Keratinocyte (primary cell): Measurements from ENCODE around the gene KCNV2. TPM values are rescaled to one million over a fixed set of nuclear protein-coding genes. Genes with fewer than 3 reads are reported as not detected.

ENCODE experiments used
- DNase-seq: peaks from one replicate; pipeline ENCODE4 v3.0.0-alpha.2; 2011; ENCODE audit warnings: low read depth, missing footprints, low spot score
- FAIRE-seq: peaks from 2 replicates; lab custom pipeline; 2011; peaks lifted over from hg19 to GRCh38; lab: Jason Lieb, UNC
- H2AFZ ChIP-seq: 2 replicates; pipeline ENCODE4 v1.6.0; 2012; ENCODE audit warnings: low read length, control low read depth, inconsistent platforms; ENCODE audit not compliant: control insufficient read depth
- H3K27ac ChIP-seq: 2 replicates; pipeline ENCODE4 v1.5.1; 2011; ENCODE audit warnings: low read length; ENCODE audit not compliant: control insufficient read depth, insufficient read depth
- H3K27me3 ChIP-seq: 3 replicates; pipeline ENCODE4 v1.6.0; 2011; ENCODE audit warnings: low read length; ENCODE audit not compliant: control insufficient read depth, insufficient read depth; ENCODE audit errors: extremely low read depth
- H3K36me3 ChIP-seq, 2 experiments: 2 replicates in 1 of 2; 3 replicates in 1 of 2; pipeline ENCODE4 v1.5.1; 2011; ENCODE audit warnings: low read length in 2 of 2, mild to moderate bottlenecking in 1 of 2; ENCODE audit not compliant: control insufficient read depth in 2 of 2, insufficient read depth in 2 of 2; ENCODE audit errors: extremely low read depth in 1 of 2
- H3K4me1 ChIP-seq: 3 replicates; pipeline ENCODE4 v1.5.1; 2011; ENCODE audit warnings: low read length; ENCODE audit not compliant: control insufficient read depth, insufficient read depth; ENCODE audit errors: extremely low read depth
- H3K4me2 ChIP-seq: 3 replicates; pipeline ENCODE4 v1.6.0; 2011; ENCODE audit warnings: low read depth, low read length; ENCODE audit not compliant: control insufficient read depth, insufficient read depth; ENCODE audit errors: extremely low read depth
- H3K4me3 ChIP-seq, 3 experiments: fragments of 200-600 bp in 1 of 3; sonication (generic) in 1 of 3; 2 replicates in 2 of 3; 3 replicates in 1 of 3; pipeline ENCODE4 v1.5.1; 2011 to 2016; ENCODE audit warnings: low read length in 3 of 3, mild to moderate bottlenecking in 3 of 3, control low read depth in 2 of 3, inconsistent platforms in 1 of 3, low read depth in 1 of 3, mixed read lengths in 1 of 3, mixed run types in 1 of 3, moderate library complexity in 1 of 3; ENCODE audit not compliant: control insufficient read depth in 2 of 3, insufficient read depth in 2 of 3; ENCODE audit errors: extremely low read depth in 1 of 3
- H3K79me2 ChIP-seq: 2 replicates; pipeline ENCODE4 v1.6.0; 2012; ENCODE audit warnings: low read length; ENCODE audit not compliant: control insufficient read depth, insufficient read depth
- H3K9ac ChIP-seq: 3 replicates; pipeline ENCODE4 v1.6.0; 2011; ENCODE audit warnings: low read length; ENCODE audit not compliant: control insufficient read depth, insufficient read depth; ENCODE audit errors: extremely low read depth
- H3K9me1 ChIP-seq: 3 replicates; pipeline ENCODE4 v1.6.0; 2011; ENCODE audit warnings: low read length; ENCODE audit not compliant: control insufficient read depth, insufficient read depth; ENCODE audit errors: extremely low read depth
- H3K9me3 ChIP-seq: 2 replicates; pipeline ENCODE4 v1.5.1; 2012; ENCODE audit warnings: low read depth, low read length; ENCODE audit not compliant: control insufficient read depth
- H4K20me1 ChIP-seq: 3 replicates; pipeline ENCODE4 v1.6.0; 2011; ENCODE audit warnings: low read length; ENCODE audit not compliant: control insufficient read depth, insufficient read depth; ENCODE audit errors: extremely low read depth
- CTCF ChIP-seq, 3 experiments: IDR thresholded peaks in 1 of 3; conservative IDR thresholded peaks in 1 of 3; optimal IDR thresholded peaks in 1 of 3; 2 replicates in 2 of 3; 3 replicates in 1 of 3; pipeline versions ENCODE3 to v1.5.1; 2011; ENCODE audit warnings: low read length in 3 of 3, mild to moderate bottlenecking in 3 of 3, moderate library complexity in 2 of 3, control low read depth in 1 of 3, inconsistent platforms in 1 of 3; ENCODE audit not compliant: insufficient read depth in 2 of 3; ENCODE audit errors: extremely low read depth in 1 of 3
- EZH2 ChIP-seq: IDR thresholded peaks from one replicate; pipeline ENCODE4 v1.6.1; 2012; ENCODE audit warnings: inconsistent platforms, mild to moderate bottlenecking, low read length, moderate library complexity
- dilution Hi-C: fragments of 300-500 bp; cut with MboI; formaldehyde crosslinking; loops from one replicate; pipeline ENCODE4 v1.7.0; 2020; ENCODE audit warnings: low sequenced_read_pairs; ENCODE audit not compliant: extremely low pct_ligation_motif_present
- polyA plus RNA-seq, 5 experiments: library from polyadenylated mRNA; depleted of rRNA in 3 of 5; stranded (reverse) in 3 of 5; stranded (forward) in 1 of 5; unstranded in 1 of 5; fragments of >200 nt; gene quantifications; 1 replicate in 1 of 5; 2 replicates in 3 of 5; 3 replicates in 1 of 5; pipeline versions ENCODE4 v1.2.1 to v1.2.3, GENCODE V29; 2011 to 2012; ENCODE audit warnings: missing spikeins in 2 of 5, low read depth in 1 of 5, low replicate concordance in 1 of 5

The KCNV2 gene
- polyA plus RNA-seq, 1 donor (not counting 4 experiments of a cell fraction or from before 2014, with no cell fraction given), result not detected

DNA sequence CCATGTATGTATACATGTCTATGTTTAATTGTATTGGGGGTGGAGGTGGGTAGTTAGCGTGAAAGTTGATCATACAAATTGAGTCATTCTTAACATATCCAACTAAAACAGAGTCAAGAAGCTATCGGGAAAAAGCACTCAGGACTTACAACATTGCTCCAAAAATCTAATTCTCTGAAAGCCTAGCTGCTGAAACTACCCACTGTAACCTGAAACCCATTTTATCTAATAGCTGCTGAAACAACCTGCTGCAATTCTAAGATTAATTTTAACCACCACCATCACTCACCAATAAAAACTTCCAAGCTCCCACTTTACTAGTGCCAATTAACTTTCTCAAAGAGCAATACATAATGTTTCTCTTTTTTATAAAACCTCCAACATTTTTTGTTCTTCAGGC is 32.2 kb downstream of the KCNV2 start:
- H3K9ac ChIP-seq, result no peak overlapping the region
- H3K9me3 ChIP-seq, result no peaks in the 10 kb centered on the region
- H3K79me2 ChIP-seq, result no peaks in the 10 kb centered on the region
- H3K27ac ChIP-seq, result no peak overlapping the region
- no peaks in the 10 kb centered on the region for H3K9me1 ChIP-seq
- H3K36me3 ChIP-seq, result peaks cover 3 to 6% of the 10 kb centered on the region in 2 experiments
- no peak overlapping the region for H3K4me2 ChIP-seq
- no peak overlapping the region for H2AFZ ChIP-seq
- no peaks in the 10 kb centered on the region for H3K27me3 ChIP-seq
- TF ChIP-seq CTCF (optimal IDR thresholded peaks at IDR 0.05 in 1 of 3, IDR thresholded peaks at IDR 0.05 in 1 of 3, conservative IDR thresholded peaks at IDR 0.05 in 1 of 3; ENCODE audit: extremely low read depth in 1 of 3, insufficient read depth in 2 of 3, low read length in 3 of 3) (no peak), EZH2 (no peak)
- no peak for FAIRE-seq
- DNase-seq, result no peak
- no peaks in the 10 kb centered on the region for H4K20me1 ChIP-seq
- dilution Hi-C loops, result no loop called here
- H3K4me1 ChIP-seq, result no peaks in the 10 kb centered on the region
- no peak overlapping the region for H3K4me3 ChIP-seq

GRCh38 chr9:2755285-2755684 is 38.0 kb downstream of the KCNV2 start:
- H4K20me1 ChIP-seq, result no peaks in the 10 kb centered on the region
- FAIRE-seq, result no peak

More at GRCh38 chr9:2755285-2755684, 38.0 kb downstream of the KCNV2 start:
- Histone ChIP-seq H3K4me2 (no peak overlapping the region), H3K27ac (no peak overlapping the region), H3K27me3 (no peaks in the 10 kb centered on the region), H3K9me3 (no peaks in the 10 kb centered on the region), H3K36me3 (peaks cover under 1 to 8% of the 10 kb centered on the region in 2 experiments), H3K9ac (no peak overlapping the region), H3K9me1 (no peaks in the 10 kb centered on the region), H2AFZ (no peak overlapping the region), H3K4me3 (no peak overlapping the region), H3K4me1 (no peaks in the 10 kb centered on the region), H3K79me2 (no peaks in the 10 kb centered on the region)
- DNase-seq, result no peak
- dilution Hi-C loops, result no loop called here
- TF ChIP-seq EZH2, result no peak
- no peak for TF ChIP-seq CTCF (optimal IDR thresholded peaks at IDR 0.05 in 1 of 3, IDR thresholded peaks at IDR 0.05 in 1 of 3, conservative IDR thresholded peaks at IDR 0.05 in 1 of 3; ENCODE audit: extremely low read depth in 1 of 3, insufficient read depth in 2 of 3, low read length in 3 of 3)
